Natural killer cell (primary cell): Measurements from ENCODE around the gene ANKFY1. TPM values are rescaled to one million over a fixed set of nuclear protein-coding genes. Genes with fewer than 3 reads are reported as not detected.

Source experiments
- ATAC-seq, 3 donors: fragments of 150-1000 bp in 2 of 3; fragments of 200-7000 bp in 1 of 3; cut with Tn5 transposase; 1 replicate in 1 of 3; 2 replicates in 2 of 3; pipeline ENCODE4 v1.10.0; 2021; ENCODE audit warnings: mild to moderate bottlenecking in 2 of 3, moderate library complexity in 2 of 3
- DNase-seq, 2 donors: peaks; one replicate each; pipeline versions ENCODE4 v3.0.0 to v3.0.0-alpha.2; 2013 to 2021; ENCODE audit warnings: mixed read lengths in 1 of 2
- H3K27ac ChIP-seq: one replicate; pipeline ENCODE4 v1.5.1; 2013; ENCODE audit warnings: mild to moderate bottlenecking, low read length
- H3K27me3 ChIP-seq: one replicate; pipeline ENCODE4 v1.6.1; 2013; ENCODE audit warnings: low read length; ENCODE audit not compliant: control insufficient read depth, insufficient read depth
- H3K36me3 ChIP-seq: one replicate; pipeline ENCODE4 v1.6.1; 2013; ENCODE audit warnings: low read length; ENCODE audit not compliant: control insufficient read depth, insufficient read depth
- H3K4me1 ChIP-seq: one replicate; pipeline ENCODE4 v1.6.1; 2013; ENCODE audit warnings: low read length; ENCODE audit not compliant: control insufficient read depth, insufficient read depth
- H3K4me3 ChIP-seq: one replicate; pipeline ENCODE4 v1.5.1; 2013; ENCODE audit warnings: low read length
- H3K9me3 ChIP-seq: one replicate; pipeline ENCODE4 v1.6.1; 2013; ENCODE audit warnings: low read length; ENCODE audit not compliant: control insufficient read depth, insufficient read depth
- H3K27ac Mint-ChIP-seq, 2 donors: one replicate each; pipeline ENCODE4 v1.8.0; 2022; ENCODE audit warnings: mild to moderate bottlenecking in 2 of 2, mixed read lengths in 2 of 2, moderate library complexity in 1 of 2
- H3K27me3 Mint-ChIP-seq, 2 donors: one replicate each; pipeline ENCODE4 v1.8.0; 2022; ENCODE audit warnings: low read depth in 2 of 2, mixed read lengths in 2 of 2
- H3K36me3 Mint-ChIP-seq: one replicate; pipeline ENCODE4 v1.8.0; 2022; ENCODE audit warnings: mixed read lengths
- H3K4me1 Mint-ChIP-seq, 2 donors: one replicate each; pipeline ENCODE4 v1.8.0; 2022; ENCODE audit warnings: mixed read lengths in 2 of 2
- H3K4me3 Mint-ChIP-seq: one replicate; pipeline ENCODE4 v1.8.0; 2022; ENCODE audit warnings: mild to moderate bottlenecking, moderate library complexity, mixed read lengths
- H3K9me3 Mint-ChIP-seq, 2 donors: one replicate each; pipeline ENCODE4 v1.8.0; 2022; ENCODE audit warnings: mixed read lengths in 2 of 2
- CTCF ChIP-seq: fragments of 200-600 bp; IDR thresholded peaks from one replicate; pipeline ENCODE4 v1.8.0; 2022; ENCODE audit warnings: antibody characterized with exemption
- WGBS: methylation state at CpG from one replicate; pipeline ENCODE4 v1.1.7; 2013; ENCODE audit warnings: missing lambda C conversion rate; ENCODE audit not compliant: insufficient coverage; 5-methylcytosine and 5-hydroxymethylcytosine counted together
- intact Hi-C: fragments of 100-400 bp; cut with micrococcal nuclease; formaldehyde crosslinking; loops from one replicate; pipeline ENCODE4 v1.14.2; 2022
- total RNA-seq, 4 donors: library from RNA; stranded (reverse); fragments of 120-200 nt in 1 of 4; gene quantifications; one replicate each; pipeline versions ENCODE4 v1.2.3 to v1.2.4, GENCODE V29; 2013 to 2022

The ANKFY1 gene
- total RNA-seq, 3 donors from 2014 or later (not counting 1 experiment from before 2014, with no cell fraction given) = 58.4 to 72.4 (median 68.8) TPM

GRCh38 chr17:4147751-4148310 is 115.9 kb downstream of the ANKFY1 start:
- Mint-ChIP-seq H3K9me3 (no peaks in the 10 kb centered on the region), H3K4me3 (no peak overlapping the region), H3K27me3 (no peaks in the 10 kb centered on the region), H3K27ac (no peak overlapping the region), H3K36me3 (no peaks in the 10 kb centered on the region), H3K4me1 (peaks cover 16 to 17% of the 10 kb centered on the region in 2 donors)
- intact Hi-C loops = no loop called here
- no peak for TF ChIP-seq CTCF
- WGBS = 98% methylated on average over 8 of the region's 8 CpGs
- no peaks in the 10 kb centered on the region for H3K9me3 ChIP-seq
- H3K4me3 ChIP-seq = no peak overlapping the region
- no peak overlapping the region for H3K27ac ChIP-seq
- DNase-seq = no peak
- ATAC-seq = no peak
- no peaks in the 10 kb centered on the region for H3K27me3 ChIP-seq
- peaks cover 7% of the 10 kb centered on the region for H3K4me1 ChIP-seq
- peaks cover 2% of the 10 kb centered on the region for H3K36me3 ChIP-seq

GRCh38 chr17:4146641-4147040 is 117.1 kb downstream of the ANKFY1 start:
- intact Hi-C loops = no loop called here
- H3K9me3 Mint-ChIP-seq = no peaks in the 10 kb centered on the region
- Histone ChIP-seq H3K4me1 (peaks cover 12% of the 10 kb centered on the region), H3K4me3 (no peak overlapping the region), H3K36me3 (peaks cover 2% of the 10 kb centered on the region), H3K27ac (no peak overlapping the region), H3K27me3 (no peaks in the 10 kb centered on the region), H3K9me3 (no peaks in the 10 kb centered on the region)
- 63% methylated on average over 5 of the region's 5 CpGs for WGBS
- H3K4me1 Mint-ChIP-seq = peaks cover 24 to 27% of the 10 kb centered on the region in 2 donors
- no peak overlapping the region for H3K27ac Mint-ChIP-seq
- DNase-seq (no peak), ATAC-seq (no peak)
- H3K27me3 Mint-ChIP-seq = no peaks in the 10 kb centered on the region
- H3K4me3 Mint-ChIP-seq = no peak overlapping the region
- H3K36me3 Mint-ChIP-seq = no peaks in the 10 kb centered on the region
- no peak for TF ChIP-seq CTCF

GRCh38 chr17:4144422-4144747 is 119.4 kb downstream of the ANKFY1 start:
- Histone ChIP-seq H3K27me3 (no peaks in the 10 kb centered on the region), H3K4me1 (peaks cover 18% of the 10 kb centered on the region), H3K4me3 (peak overlapping the region; percentile 87), H3K9me3 (no peaks in the 10 kb centered on the region), H3K27ac (peak overlapping the region; percentile 95), H3K36me3 (peaks cover 4% of the 10 kb centered on the region)
- H3K4me3 Mint-ChIP-seq = peak overlapping the region; percentile 100
- no peak for TF ChIP-seq CTCF
- peak overlapping the region; percentile 99 to 100 for H3K27ac Mint-ChIP-seq
- no peaks in the 10 kb centered on the region for H3K36me3 Mint-ChIP-seq
- no peaks in the 10 kb centered on the region for H3K9me3 Mint-ChIP-seq
- WGBS = 79% methylated on average over 3 of the region's 3 CpGs
- peaks cover 46 to 50% of the 10 kb centered on the region in 2 donors for H3K4me1 Mint-ChIP-seq
- ATAC-seq (no peak), DNase-seq (peak in 1 of 2 donors; percentile 31)
- no peaks in the 10 kb centered on the region for H3K27me3 Mint-ChIP-seq
- intact Hi-C loops = no loop called here
